PFSK-1 (cell line): Measurements from ENCODE around the gene ADAMTSL4.

Experiments
- FOXP2 ChIP-seq: optimal IDR thresholded peaks from 2 replicates; pipeline ENCODE3; 2011; ENCODE audit warnings: borderline replicate concordance, control low read depth, inconsistent platforms; ENCODE audit not compliant: insufficient read depth; ENCODE audit errors: extremely low read length, extremely low read depth
- POLR2AphosphoS5 ChIP-seq: IDR thresholded peaks from 2 replicates; pipeline ENCODE4 v1.6.1; 2012; ENCODE audit warnings: low read depth, mild to moderate bottlenecking, control low read depth, low read length, moderate library complexity
- REST ChIP-seq, 2 experiments: IDR thresholded peaks; 2 replicates each; pipeline versions ENCODE4 v1.6.1 to v1.8.0; 2011 to 2012; ENCODE audit warnings: low read depth in 2 of 2, low read length in 2 of 2, control low read depth in 1 of 2, inconsistent platforms in 1 of 2, mild to moderate bottlenecking in 1 of 2, moderate library complexity in 1 of 2; ENCODE audit not compliant: insufficient read depth in 1 of 2

DNA sequence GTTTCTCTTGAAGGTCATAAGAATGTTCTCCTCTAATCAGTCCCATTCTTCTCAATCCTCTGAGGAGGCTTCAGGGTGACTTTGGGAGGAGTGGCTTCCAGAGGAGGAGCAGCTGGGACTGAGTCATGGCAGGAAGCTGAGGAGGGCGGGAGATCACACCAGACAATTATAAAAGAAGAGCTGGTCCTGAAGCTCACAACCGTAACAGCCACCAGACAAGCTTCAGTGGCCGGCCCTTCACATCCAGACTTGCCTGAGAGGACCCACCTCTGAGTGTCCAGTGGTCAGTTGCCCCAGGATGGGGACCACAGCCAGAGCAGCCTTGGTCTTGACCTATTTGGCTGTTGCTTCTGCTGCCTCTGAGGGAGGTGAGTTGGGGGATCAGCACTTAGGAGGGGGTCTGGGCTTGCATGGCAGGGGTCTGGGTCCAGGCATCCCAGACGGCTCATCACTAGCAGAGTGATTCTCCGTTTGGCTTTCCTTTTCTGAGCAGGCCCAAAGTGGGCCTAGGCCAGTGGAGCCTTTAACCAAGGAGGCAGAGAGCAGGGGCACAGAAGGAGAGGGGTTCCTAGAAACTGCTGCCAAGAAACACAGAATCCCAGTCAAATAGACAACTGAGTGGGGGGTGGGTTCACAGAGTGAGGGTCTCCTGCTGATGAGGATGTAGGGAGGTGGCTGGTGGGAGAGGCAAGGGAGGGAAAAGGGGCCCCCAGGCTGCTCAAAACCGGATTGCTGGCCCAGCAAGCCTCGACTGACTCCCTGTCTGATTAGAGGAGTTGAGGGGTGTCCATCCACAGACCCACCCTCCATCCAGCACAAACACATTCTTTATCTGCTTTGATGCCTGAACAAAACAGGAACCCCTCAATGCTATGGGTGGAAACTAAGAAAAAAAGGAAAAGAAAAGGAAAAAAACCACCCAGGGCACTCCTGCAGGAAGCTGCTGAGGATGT, 41.0 kb upstream of the ADAMTSL4 start, which contains the start of gene ECM1:
- TF ChIP-seq POLR2AphosphoS5 (peak; percentile 87), REST (IDR thresholded peaks at IDR 0.05; ENCODE audit: insufficient read depth in 1 of 2, low read depth in 2 of 2, low read length in 2 of 2) (no peak), FOXP2 (no peak)
